Frontal cortex (tissue), 1 donor: ENCODE results near the gene AVPR1B. TPM values are rescaled to one million over a fixed set of nuclear protein-coding genes. Genes with fewer than 3 reads are reported as not detected.

Experiments used
- small RNA-seq: library from RNA; depleted of rRNA; stranded (forward); fragments of <200 nt; gene quantifications from one replicate; pipeline ENCODE3, GENCODE V24; 2014
- total RNA-seq: library from RNA; depleted of rRNA; stranded (reverse); fragments of >200 nt; gene quantifications from one replicate; pipeline ENCODE4 v1.2.3, GENCODE V29; 2014

Gene AVPR1B
- total RNA-seq, 1 donor from 2014 or later, result not detected

Small RNA genes within 50 kb of the gene (small RNA-seq; reads per million reads assigned to genes)
- gene RF00271, result not detected

Other genes with a start within 250 kb of the AVPR1B start
- not detected for gene SLC26A9, start 173.9 kb downstream of the AVPR1B start, total RNA-seq
- under 0.01 TPM for gene RAB7B, start 114.0 kb downstream of the AVPR1B start, total RNA-seq
- gene CTSE, start 93.5 kb downstream of the AVPR1B start, total RNA-seq, result not detected
- 0.41 TPM for gene RHEX, start 64.2 kb downstream of the AVPR1B start, total RNA-seq
- gene FAM72A, start 85.5 kb upstream of the AVPR1B start, total RNA-seq, result 2.4 TPM
- 78.3 TPM for gene SRGAP2, start 86.2 kb upstream of the AVPR1B start, total RNA-seq